ENCODE data around the gene ADCY1.

The ADCY1 gene

DNA sequence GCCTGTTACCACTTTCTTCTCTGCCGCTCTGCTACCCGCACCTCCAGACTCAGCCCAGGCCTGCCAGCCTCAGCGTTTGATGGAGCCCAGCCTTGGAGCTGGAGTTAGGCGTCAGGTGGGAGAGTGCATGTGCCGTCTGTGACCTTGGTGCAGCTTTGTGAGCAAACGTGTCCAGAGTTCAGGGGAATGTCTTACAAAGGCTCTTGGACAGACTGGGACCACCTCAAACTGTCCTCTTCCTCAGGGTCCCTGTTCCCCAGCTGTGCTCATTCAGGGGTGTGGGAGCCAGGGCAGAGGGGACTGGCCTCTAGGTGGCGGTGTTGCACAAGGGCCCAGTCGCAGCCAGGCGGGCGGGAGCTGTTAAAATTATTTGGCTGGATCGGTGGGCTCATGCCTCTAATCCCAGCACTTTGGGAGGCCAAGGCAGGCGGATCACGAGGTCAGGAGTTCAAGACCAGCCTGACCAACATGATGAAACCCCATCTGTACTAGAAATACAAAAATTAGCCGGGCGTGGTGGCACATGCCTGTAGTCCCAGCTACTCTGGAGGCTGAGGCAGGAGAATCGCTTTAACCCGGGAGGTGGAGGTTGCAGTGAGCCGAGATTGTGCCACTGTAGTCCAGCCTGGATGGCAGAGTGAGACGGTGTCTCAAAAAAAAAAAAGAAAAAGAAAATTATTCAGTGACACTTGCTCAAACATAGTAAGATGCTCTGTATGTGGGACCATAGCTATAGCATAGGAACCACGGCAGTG, 89.2 kb downstream of the ADCY1 start:
- no peak for DNase-seq (ENCODE audit: low read depth in 1 of 2, low spot score in 1 of 2)

DNA sequence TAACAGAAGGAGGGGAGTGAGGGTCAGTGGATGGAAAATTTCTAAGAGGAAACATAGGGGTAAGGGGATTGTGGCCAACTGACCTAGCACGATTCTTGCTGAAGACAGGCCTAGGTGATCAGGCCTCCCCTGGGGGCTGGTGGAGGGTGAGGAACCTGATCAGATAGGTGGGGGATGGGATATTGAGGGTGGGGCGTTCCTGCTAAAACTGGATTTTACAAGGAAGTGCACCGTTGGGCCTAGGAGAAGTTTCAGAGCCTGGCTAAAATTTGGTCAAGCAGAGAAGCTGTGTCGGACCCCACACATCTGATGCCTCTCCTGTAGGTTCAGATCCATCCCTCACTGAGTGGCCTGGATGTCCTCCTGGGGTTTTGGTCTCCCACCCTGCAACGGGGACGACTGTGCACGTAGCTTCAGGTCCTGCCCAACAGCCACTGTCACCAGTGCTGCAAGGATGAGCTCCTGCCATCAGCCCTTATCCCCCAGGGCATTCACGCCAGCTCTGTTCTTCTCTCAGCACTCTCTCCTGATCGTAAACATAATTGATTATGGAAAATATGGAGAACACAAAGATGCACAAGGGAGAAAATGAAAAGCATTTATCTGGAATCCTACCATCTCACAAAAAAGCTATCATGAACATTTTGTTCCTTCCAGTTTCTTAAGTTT, 89.9 kb downstream of the ADCY1 start:
- DNase-seq (ENCODE audit: low read depth in 1 of 2, low spot score in 1 of 2) = no peak

- no peak for DNase-seq (ENCODE audit: low read depth in 1 of 2, low spot score in 1 of 2)
These were observed 91.0 kb downstream of the ADCY1 start for GRCh38 chr7:45665172-45665571.

DNA sequence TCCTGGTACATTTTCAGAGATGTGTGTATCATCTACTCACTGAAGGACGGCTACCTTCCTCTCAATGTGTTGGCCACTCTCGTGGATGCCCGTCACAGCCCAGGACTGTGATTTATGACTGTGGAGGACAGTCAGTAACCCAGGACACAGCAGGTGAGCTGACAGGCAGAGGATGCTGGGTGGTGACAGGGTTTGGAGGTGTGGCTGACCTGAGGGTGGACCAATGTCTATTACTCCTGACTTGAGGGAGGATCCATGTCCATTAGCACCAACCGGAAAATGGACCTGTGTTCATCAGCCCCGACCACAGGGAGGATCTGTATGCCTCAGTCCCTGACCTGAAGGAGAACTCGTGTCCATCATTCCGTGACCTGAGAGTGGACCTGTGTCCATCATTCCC, 96.1 kb downstream of the ADCY1 start:
- no peak for DNase-seq (ENCODE audit: low read depth in 1 of 2, low spot score in 1 of 2)

GRCh38 chr7:45670717-45671116, 96.5 kb downstream of the ADCY1 start:
- no peak for DNase-seq (ENCODE audit: low read depth in 1 of 2, low spot score in 1 of 2)

GRCh38 chr7:45677311-45677900, 103.2 kb downstream of the ADCY1 start:
- no peak for DNase-seq (ENCODE audit: low read depth in 1 of 2, low spot score in 1 of 2)

GRCh38 chr7:45679516-45679915, 105.3 kb downstream of the ADCY1 start:
- DNase-seq (ENCODE audit: low read depth in 1 of 2, low spot score in 1 of 2) = no peak

DNA sequence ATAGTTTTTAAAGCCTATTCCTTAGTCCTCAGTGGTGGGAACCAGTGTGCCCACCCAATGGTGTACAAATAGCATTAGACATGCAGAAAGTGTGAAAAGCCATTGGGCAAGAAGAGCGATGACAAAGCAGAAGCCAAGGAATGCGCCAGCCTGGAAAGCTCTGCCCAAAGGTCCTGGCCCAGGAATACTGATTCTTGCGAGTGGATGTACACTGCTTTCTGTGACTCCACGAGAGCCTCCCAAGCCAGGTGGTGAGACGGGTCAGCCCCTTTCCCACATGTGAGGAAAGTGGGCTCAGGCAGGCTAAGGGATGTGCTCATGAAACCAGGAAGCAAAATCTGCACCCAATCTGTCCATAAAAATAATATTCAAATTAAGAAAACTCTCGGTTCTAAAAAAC, 106.6 kb downstream of the ADCY1 start:
- no peak for DNase-seq (ENCODE audit: low read depth in 1 of 2, low spot score in 1 of 2)

DNA sequence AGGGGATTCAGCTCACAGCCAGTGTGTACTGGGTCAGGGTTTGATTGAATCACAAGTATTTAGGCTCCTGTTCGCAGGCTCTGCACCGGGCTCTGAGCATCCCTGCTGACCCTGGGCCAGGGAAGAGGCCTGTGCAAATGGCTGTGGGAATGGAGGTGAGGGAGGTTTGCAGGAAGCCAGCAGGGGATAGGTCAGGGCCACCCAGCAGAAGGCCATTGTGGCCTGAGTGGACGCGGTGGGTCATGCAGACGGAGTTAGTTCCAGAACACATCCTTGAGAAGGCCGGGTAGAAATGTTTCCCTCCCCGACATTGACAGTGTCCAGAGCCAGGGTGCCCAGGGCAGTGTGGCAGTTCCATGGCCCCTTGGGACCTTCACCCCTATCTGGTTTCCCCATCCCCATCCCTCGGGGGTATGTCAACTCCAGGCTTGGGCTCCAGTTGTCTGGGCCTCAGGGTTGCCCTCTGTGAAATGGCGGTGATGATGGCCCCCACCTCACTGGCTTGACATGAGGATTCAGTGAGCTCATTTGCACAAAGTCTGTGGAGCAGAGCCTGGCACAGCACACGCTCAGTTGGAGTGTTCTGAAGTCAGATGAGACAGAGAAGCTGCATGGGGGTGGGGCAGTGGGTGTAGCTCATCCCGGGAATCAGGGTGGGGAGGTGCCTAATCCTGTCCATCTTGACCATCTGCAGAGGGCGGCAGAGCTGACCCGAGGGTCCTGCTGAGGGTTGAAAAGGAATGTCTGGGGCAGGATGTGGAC, 107.6 kb downstream of the ADCY1 start:
- DNase-seq (ENCODE audit: low read depth in 1 of 2, low spot score in 1 of 2) = no peak

DNA sequence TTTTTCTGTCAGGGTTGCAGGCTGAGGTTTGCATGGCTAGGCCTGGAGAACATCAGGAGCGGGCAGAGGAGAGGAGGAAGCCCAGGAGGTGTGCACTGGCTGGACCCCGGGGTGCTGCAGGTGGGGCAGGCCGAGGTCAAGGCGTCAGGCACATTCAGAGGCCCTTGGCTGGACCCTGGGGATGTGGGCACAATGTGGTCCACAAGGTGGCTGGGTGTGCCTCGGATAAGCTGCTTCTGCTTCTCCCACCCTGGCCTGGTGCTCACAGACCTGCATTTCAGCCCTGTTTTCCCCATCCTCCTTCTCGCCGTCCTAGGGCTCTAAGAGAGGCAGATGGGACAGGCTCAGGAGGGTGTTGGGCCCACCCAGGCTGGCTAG, 108.2 kb downstream of the ADCY1 start:
- DNase-seq (ENCODE audit: low read depth in 1 of 2, low spot score in 1 of 2) = no peak

- no peak for DNase-seq (ENCODE audit: low read depth in 1 of 2, low spot score in 1 of 2)
These were observed 108.8 kb downstream of the ADCY1 start for GRCh38 chr7:45682836-45683555.

DNA sequence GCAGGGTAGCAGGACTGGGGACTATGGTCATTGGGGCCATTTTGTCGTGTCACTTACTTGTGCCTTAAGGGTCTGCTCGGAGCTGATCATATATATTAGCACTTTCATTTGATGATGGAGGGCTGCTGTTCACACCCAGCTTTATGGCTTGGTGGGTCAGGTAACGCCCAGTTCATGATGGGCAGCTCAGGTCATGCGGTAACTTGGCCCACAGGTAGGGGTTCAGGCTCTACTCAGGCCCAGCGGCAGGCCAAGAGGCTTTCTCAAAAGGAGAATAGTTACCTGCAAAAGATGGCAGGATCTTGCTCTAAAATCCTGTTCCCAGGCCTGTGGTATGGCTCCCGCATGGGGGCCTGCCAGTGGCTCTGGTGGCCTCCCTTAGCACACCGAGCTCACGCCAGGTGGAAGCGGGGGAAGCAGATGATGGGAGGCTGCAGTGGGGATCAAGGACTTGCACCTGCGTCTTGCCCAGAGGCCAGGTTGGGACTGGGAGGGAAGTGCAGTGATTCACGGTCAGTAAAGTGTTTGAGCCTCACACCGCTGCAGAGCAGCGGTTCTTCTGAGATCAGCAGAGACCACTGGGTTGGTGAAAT, 109.5 kb downstream of the ADCY1 start:
- no peak for DNase-seq (ENCODE audit: low read depth in 1 of 2, low spot score in 1 of 2)

DNA sequence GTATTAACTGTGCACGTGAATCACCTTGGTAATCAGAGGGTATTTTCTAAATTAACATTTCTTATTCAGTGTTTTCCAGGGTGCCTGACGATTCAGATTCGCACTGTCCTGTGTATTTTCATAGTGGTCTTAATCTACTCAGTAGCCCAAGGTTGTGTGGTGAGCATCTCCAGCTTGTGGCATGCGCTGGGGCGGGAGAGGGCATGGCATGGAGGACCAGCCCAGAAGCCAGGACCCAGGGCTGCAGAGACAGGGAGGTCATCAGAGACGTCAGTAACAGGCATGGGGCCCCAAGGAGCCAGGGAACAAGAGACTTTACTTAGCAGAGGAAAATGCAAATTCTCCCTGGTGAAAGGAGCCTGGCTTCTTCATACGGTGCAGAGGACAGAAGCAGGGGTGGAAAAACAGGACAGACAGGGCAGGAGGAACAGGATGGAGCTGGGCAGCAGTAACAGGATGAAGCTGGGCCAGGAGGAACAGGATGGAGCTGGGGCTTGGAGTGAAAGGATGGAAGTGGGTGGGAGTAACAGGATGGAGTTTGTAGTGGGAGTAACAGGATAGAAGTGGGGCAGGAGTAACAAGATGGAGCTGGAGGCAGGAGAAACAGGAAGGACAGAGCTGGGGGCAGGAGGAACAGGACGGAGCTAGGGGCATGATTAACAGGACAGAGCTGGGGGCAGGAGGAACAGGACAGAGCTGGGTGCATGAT, 110.9 kb downstream of the ADCY1 start:
- no peak for DNase-seq (ENCODE audit: low read depth in 1 of 2, low spot score in 1 of 2)

- no peak for DNase-seq (ENCODE audit: low read depth in 1 of 2, low spot score in 1 of 2)
These were observed 111.6 kb downstream of the ADCY1 start for GRCh38 chr7:45685619-45686240.

DNA sequence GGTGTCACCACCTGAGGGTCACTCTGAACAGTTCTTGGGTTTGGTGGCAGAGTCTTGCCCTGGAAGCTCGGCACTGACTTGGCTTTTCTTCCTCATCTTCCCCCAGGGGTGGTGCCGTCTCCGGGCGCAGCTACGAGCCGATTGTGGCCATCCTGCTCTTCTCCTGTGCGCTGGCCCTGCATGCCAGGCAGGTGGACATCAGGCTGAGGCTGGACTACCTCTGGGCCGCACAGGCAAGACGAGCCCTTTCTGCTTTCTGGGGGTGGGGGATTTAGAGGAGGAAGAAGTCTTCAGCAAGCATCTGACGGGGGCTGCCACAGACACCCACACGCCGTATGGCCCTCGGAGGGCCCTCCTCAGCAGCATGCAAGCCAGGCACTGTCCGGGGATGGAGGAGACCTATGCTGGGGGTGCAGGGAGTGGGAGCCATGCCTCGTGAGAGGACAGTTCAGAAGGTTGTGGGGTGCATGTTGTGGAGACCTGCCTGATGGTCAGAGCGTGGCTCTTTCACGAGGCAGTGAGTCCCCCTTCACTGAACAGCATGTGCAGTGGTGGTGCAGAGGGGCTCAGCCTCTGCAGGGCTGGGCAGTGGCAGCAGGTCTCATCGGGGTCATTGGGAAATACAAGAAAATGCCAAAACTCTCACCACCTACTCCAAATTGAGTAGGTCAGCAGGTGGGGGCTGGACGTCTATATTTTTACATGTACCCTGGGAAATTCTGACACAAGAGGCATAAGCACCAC, 112.4 kb downstream of the ADCY1 start:
- DNase-seq (ENCODE audit: low read depth in 1 of 2, low spot score in 1 of 2) = no peak

DNA sequence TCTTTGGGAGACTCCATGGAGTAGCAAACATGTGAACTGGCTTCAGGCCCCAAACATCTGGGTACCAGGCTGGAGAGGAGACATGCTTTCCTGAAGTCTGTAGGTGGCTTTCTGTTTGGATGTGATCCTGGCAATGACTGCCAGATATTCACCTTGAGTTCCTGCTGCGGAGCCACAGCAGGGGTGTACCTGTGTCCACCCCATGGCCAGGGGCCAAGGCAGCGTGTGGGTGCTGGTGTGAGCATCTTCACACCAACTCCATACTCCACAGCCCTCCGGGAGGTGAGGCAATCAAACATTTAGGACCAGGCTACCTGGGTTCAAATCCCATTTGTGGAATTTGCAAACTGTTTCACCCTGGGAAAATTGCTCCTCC, 113.0 kb downstream of the ADCY1 start:
- DNase-seq (ENCODE audit: low read depth in 1 of 2, low spot score in 1 of 2) = no peak

- no peak for DNase-seq (ENCODE audit: low read depth in 1 of 2, low spot score in 1 of 2)
These were observed 113.6 kb downstream of the ADCY1 start for GRCh38 chr7:45687721-45688120.

DNA sequence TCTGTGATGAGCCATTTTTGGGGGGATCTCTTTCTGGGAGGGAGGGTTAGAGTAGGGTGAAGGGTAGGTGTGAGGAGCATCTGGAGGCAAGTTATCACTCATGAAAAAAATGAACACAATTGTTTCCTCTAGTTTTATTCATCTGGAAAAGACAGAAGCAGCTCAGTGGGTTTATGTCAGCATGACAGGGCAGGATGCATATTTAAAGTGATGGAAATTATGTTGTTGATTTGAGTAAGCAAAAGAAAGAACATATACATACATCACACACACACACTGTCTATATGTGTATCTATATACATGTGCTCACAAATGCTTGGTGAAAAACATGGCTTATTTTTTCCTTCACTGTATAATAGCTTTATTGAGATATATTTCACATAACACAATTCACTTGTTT, 114.2 kb downstream of the ADCY1 start:
- no peak for DNase-seq (ENCODE audit: low read depth in 1 of 2, low spot score in 1 of 2)
